Hepatocyte (in vitro differentiated cells): ENCODE measurements around the gene CTNNAL1.

Source experiments
- EZH2 ChIP-seq: fragments of 200-600 bp; sonication (generic); IDR thresholded peaks from 2 replicates; pipeline ENCODE4 v1.6.1; 2016; ENCODE audit warnings: antibody characterized with exemption, mild to moderate bottlenecking, borderline replicate concordance
- EZH2phosphoT487 ChIP-seq: fragments of 200-600 bp; sonication (generic); IDR thresholded peaks from one replicate; pipeline ENCODE4 v1.6.1; 2018; ENCODE audit warnings: antibody characterized with exemption, mild to moderate bottlenecking, low read depth, moderate library complexity; ENCODE audit not compliant: unreplicated experiment, severe bottlenecking
- TF ChIP-seq, protein P1 (sequence below): fragments of 200-600 bp; sonication (generic); IDR thresholded peaks from 2 replicates; pipeline ENCODE4 v1.5.1; 2016; ENCODE audit warnings: antibody characterized with exemption, mild to moderate bottlenecking; ENCODE audit not compliant: poor library complexity

DNA sequence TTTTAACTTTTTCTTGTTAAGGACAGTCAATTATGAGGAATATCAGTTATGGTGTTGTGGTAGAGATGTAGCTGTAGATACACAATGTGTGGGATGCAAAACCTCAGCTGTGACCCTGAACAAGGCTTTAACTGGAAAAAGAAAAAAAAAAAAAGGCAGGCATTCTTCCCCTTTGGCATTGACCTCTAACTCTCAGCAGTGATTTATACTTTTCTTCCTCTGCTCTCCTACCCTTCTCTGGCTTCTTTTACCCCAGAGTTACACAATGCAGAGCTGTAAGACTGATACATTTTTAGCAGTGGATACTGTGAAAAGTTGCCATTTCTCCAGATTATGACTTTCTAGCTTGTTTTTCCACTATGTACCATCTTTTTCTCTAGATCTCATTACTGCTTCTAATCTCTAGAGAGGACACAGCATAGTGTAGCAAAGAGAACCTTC lies 2.0 kb downstream of the CTNNAL1 start:
- TF ChIP-seq, protein P1, sequence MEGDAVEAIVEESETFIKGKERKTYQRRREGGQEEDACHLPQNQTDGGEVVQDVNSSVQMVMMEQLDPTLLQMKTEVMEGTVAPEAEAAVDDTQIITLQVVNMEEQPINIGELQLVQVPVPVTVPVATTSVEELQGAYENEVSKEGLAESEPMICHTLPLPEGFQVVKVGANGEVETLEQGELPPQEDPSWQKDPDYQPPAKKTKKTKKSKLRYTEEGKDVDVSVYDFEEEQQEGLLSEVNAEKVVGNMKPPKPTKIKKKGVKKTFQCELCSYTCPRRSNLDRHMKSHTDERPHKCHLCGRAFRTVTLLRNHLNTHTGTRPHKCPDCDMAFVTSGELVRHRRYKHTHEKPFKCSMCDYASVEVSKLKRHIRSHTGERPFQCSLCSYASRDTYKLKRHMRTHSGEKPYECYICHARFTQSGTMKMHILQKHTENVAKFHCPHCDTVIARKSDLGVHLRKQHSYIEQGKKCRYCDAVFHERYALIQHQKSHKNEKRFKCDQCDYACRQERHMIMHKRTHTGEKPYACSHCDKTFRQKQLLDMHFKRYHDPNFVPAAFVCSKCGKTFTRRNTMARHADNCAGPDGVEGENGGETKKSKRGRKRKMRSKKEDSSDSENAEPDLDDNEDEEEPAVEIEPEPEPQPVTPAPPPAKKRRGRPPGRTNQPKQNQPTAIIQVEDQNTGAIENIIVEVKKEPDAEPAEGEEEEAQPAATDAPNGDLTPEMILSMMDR: no peak
- TF ChIP-seq EZH2 (no peak), EZH2phosphoT487 (no peak)
